H9 (cell line): ENCODE results near the gene ITM2C. TPM values are rescaled to one million over a fixed set of nuclear protein-coding genes. Genes with fewer than 3 reads are reported as not detected.

Source experiments
- DNase-seq: peaks from one replicate; pipeline ENCODE4 v3.0.0-alpha.2; 2017
- H2AFZ ChIP-seq: one replicate; pipeline ENCODE4 v1.6.1; 2013; ENCODE audit warnings: mild to moderate bottlenecking, low read length, control low read depth, moderate library complexity
- H2AK5ac ChIP-seq: 2 replicates; pipeline ENCODE4 v1.6.1; 2013; ENCODE audit warnings: low read length, control low read depth, mixed read lengths; ENCODE audit not compliant: insufficient read length
- H2BK120ac ChIP-seq: one replicate; pipeline ENCODE4 v1.6.1; 2013; ENCODE audit warnings: low read depth, mild to moderate bottlenecking, low read length, control low read depth, inconsistent platforms; ENCODE audit not compliant: poor library complexity, severe bottlenecking
- H2BK12ac ChIP-seq: 2 replicates; pipeline ENCODE4 v1.6.1; 2013; ENCODE audit warnings: low read length, control low read depth, mixed read lengths, low read depth; ENCODE audit not compliant: insufficient read length
- H2BK15ac ChIP-seq: 2 replicates; pipeline ENCODE4 v1.6.1; 2013; ENCODE audit warnings: low read depth, low read length, control low read depth
- H2BK20ac ChIP-seq: one replicate; pipeline ENCODE4 v1.6.1; 2013; ENCODE audit warnings: low read depth, mild to moderate bottlenecking, low read length, control low read depth, inconsistent platforms; ENCODE audit not compliant: poor library complexity, severe bottlenecking
- H2BK5ac ChIP-seq: 2 replicates; pipeline ENCODE4 v1.6.1; 2013; ENCODE audit warnings: low read length, control low read depth, mixed read lengths; ENCODE audit not compliant: insufficient read length
- H3K14ac ChIP-seq: 2 replicates; pipeline ENCODE4 v1.6.1; 2013; ENCODE audit warnings: low read length, control low read depth; ENCODE audit not compliant: insufficient read depth
- H3K18ac ChIP-seq: 2 replicates; pipeline ENCODE4 v1.6.1; 2013; ENCODE audit warnings: low read depth, mild to moderate bottlenecking, mixed read lengths, low read length, control low read depth; ENCODE audit not compliant: insufficient read length
- H3K23ac ChIP-seq: 2 replicates; pipeline ENCODE4 v1.6.1; 2013; ENCODE audit warnings: low read length, control low read depth, mixed read lengths, low read depth; ENCODE audit not compliant: insufficient read length
- H3K23me2 ChIP-seq: 2 replicates; pipeline ENCODE4 v1.6.1; 2013; ENCODE audit warnings: low read depth, mild to moderate bottlenecking, mixed read lengths, low read length, control low read depth; ENCODE audit not compliant: insufficient read length, poor library complexity, severe bottlenecking
- H3K27ac ChIP-seq: 2 replicates; pipeline ENCODE4 v1.5.1; 2013; ENCODE audit warnings: low read length, control low read depth, mixed read lengths, low read depth; ENCODE audit not compliant: insufficient read length
- H3K27me3 ChIP-seq: 2 replicates; pipeline ENCODE4 v1.6.1; 2013; ENCODE audit warnings: low read length, control low read depth, inconsistent platforms; ENCODE audit not compliant: insufficient read depth
- H3K4ac ChIP-seq: 2 replicates; pipeline ENCODE4 v1.6.1; 2013; ENCODE audit warnings: low read depth, mild to moderate bottlenecking, control low read depth, inconsistent platforms, low read length, moderate library complexity
- H3K4me1 ChIP-seq: 2 replicates; pipeline ENCODE4 v1.6.1; 2013; ENCODE audit warnings: low read length, control low read depth, inconsistent platforms; ENCODE audit not compliant: insufficient read depth
- H3K4me2 ChIP-seq: 2 replicates; pipeline ENCODE4 v1.6.1; 2013; ENCODE audit warnings: low read length, control low read depth, mixed read lengths; ENCODE audit not compliant: insufficient read length, insufficient read depth
- H3K56ac ChIP-seq: 2 replicates; pipeline ENCODE4 v1.6.1; 2013; ENCODE audit warnings: low read depth, mild to moderate bottlenecking, mixed read lengths, low read length, control low read depth; ENCODE audit not compliant: insufficient read length
- H3K79me1 ChIP-seq: 2 replicates; pipeline ENCODE4 v1.6.1; 2013; ENCODE audit warnings: low read depth, mild to moderate bottlenecking, moderate library complexity, low read length, control low read depth, inconsistent platforms; ENCODE audit not compliant: insufficient read depth, poor library complexity, severe bottlenecking
- H3K79me2 ChIP-seq: 2 replicates; pipeline ENCODE4 v1.6.1; 2013; ENCODE audit warnings: low read length, control low read depth, inconsistent platforms; ENCODE audit not compliant: insufficient read depth
- H3K9ac ChIP-seq: 2 replicates; pipeline ENCODE4 v1.6.1; 2013; ENCODE audit warnings: low read length, control low read depth, mixed read lengths; ENCODE audit not compliant: insufficient read length; ENCODE audit errors: extremely low read depth
- H3K9me3 ChIP-seq: one replicate; pipeline ENCODE4 v1.6.1; 2013; ENCODE audit warnings: low read depth, low read length, inconsistent platforms; ENCODE audit not compliant: control insufficient read depth
- H3T11ph ChIP-seq: one replicate; pipeline ENCODE4 v1.6.1; 2013; ENCODE audit warnings: mild to moderate bottlenecking, low read length, control low read depth, inconsistent platforms
- H4K20me1 ChIP-seq: one replicate; pipeline ENCODE4 v1.6.1; 2013; ENCODE audit not compliant: control insufficient read depth, insufficient read length, insufficient read depth
- H4K5ac ChIP-seq: 2 replicates; pipeline ENCODE4 v1.6.1; 2013; ENCODE audit warnings: low read depth, mild to moderate bottlenecking, mixed read lengths, low read length, control low read depth; ENCODE audit not compliant: insufficient read length
- H4K8ac ChIP-seq: replicated peaks from 2 replicates; pipeline ENCODE4 v1.6.1; 2013; ENCODE audit warnings: low read length, control low read depth, mixed read lengths, low read depth; ENCODE audit not compliant: insufficient read length
- H4K91ac ChIP-seq: 2 replicates; pipeline ENCODE4 v1.6.1; 2013; ENCODE audit warnings: low read depth, mild to moderate bottlenecking, moderate library complexity, mixed read lengths, low read length, control low read depth; ENCODE audit not compliant: insufficient read length
- H3K27ac Mint-ChIP-seq, 3 experiments: 2 replicates in 2 of 3; 3 replicates in 1 of 3; pipeline ENCODE4 v1.8.0; 2020 to 2021; ENCODE audit warnings: mixed read lengths in 3 of 3, mild to moderate bottlenecking in 1 of 3, moderate library complexity in 1 of 3
- H3K27me3 Mint-ChIP-seq: 2 replicates; pipeline ENCODE4 v1.8.0; 2021; ENCODE audit warnings: low read depth, mild to moderate bottlenecking, moderate library complexity, mixed read lengths
- H3K36me3 Mint-ChIP-seq, 3 experiments: 2 replicates in 2 of 3; 3 replicates in 1 of 3; pipeline ENCODE4 v1.8.0; 2020 to 2021; ENCODE audit warnings: low read depth in 3 of 3, mixed read lengths in 3 of 3; ENCODE audit not compliant: insufficient read depth in 1 of 3
- H3K4me1 Mint-ChIP-seq, 2 experiments: 2 replicates each; pipeline ENCODE4 v1.8.0; 2020; ENCODE audit warnings: mixed read lengths in 2 of 2
- H3K4me3 Mint-ChIP-seq, 2 experiments: 2 replicates in 1 of 2; 3 replicates in 1 of 2; pipeline ENCODE4 v1.8.0; 2020 to 2021; ENCODE audit warnings: mild to moderate bottlenecking in 2 of 2, mixed read lengths in 2 of 2, moderate library complexity in 1 of 2
- H3K9me3 Mint-ChIP-seq, 2 experiments: 2 replicates in 1 of 2; 3 replicates in 1 of 2; pipeline ENCODE4 v1.8.0; 2020; ENCODE audit warnings: mild to moderate bottlenecking in 2 of 2, mixed read lengths in 2 of 2, moderate library complexity in 1 of 2
- WGBS: extraction: QIAGEN DNeasy Blood & Tissue Kit; methylation state at CpG from one replicate; pipeline ENCODE4 v1.1.7; 2013; ENCODE audit warnings: missing lambda C conversion rate, low lambda C conversion rate, mixed read lengths; ENCODE audit not compliant: insufficient read length; ENCODE audit errors: extremely low coverage; 5-methylcytosine and 5-hydroxymethylcytosine counted together
- total RNA-seq: library from RNA; stranded (reverse); gene quantifications from 2 replicates; pipeline ENCODE4 v1.2.1, GENCODE V29; 2021
- TF ChIP-seq, protein P1 (sequence below): fragments of 200-600 bp; sonication (generic); conservative IDR thresholded peaks from 3 replicates; pipeline ENCODE4 v1.8.0; 2021; ENCODE audit warnings: antibody characterized with exemption, mild to moderate bottlenecking

ITM2C gene
- total RNA-seq, 1 experiment from 2014 or later: 297 TPM

- Histone ChIP-seq H3T11ph (no peak overlapping the region), H4K20me1 (no peaks in the 10 kb centered on the region), H3K23ac (no peak overlapping the region), H3K4me1 (no peaks in the 10 kb centered on the region), H3K79me1 (no peaks in the 10 kb centered on the region), H3K14ac (no peak overlapping the region), H2BK5ac (no peak overlapping the region), H4K8ac (no peak overlapping the region), H2BK15ac (no peak overlapping the region), H4K5ac (no peak overlapping the region), H4K91ac (no peak overlapping the region), H2AK5ac (no peak overlapping the region), H3K18ac (no peak overlapping the region), H3K23me2 (no peaks in the 10 kb centered on the region), H3K9ac (no peak overlapping the region), H3K4ac (no peak overlapping the region), H3K4me2 (no peak overlapping the region), H2BK120ac (no peak overlapping the region), H2BK20ac (no peak overlapping the region), H3K27ac (no peak overlapping the region), H3K56ac (no peak overlapping the region), H2BK12ac (no peak overlapping the region), H3K9me3 (no peaks in the 10 kb centered on the region), H3K79me2 (no peaks in the 10 kb centered on the region), H2AFZ (no peak overlapping the region), H3K27me3 (no peaks in the 10 kb centered on the region)
- H3K9me3 Mint-ChIP-seq: no peaks in the 10 kb centered on the region
- peak; percentile 11 for DNase-seq
- H3K27me3 Mint-ChIP-seq: peaks cover 11% of the 10 kb centered on the region
- WGBS: no CpG with 5 or more reads among the region's 3 CpGs
- H3K27ac Mint-ChIP-seq: no peak overlapping the region
- no peak overlapping the region for H3K4me3 Mint-ChIP-seq
- TF ChIP-seq, protein P1, sequence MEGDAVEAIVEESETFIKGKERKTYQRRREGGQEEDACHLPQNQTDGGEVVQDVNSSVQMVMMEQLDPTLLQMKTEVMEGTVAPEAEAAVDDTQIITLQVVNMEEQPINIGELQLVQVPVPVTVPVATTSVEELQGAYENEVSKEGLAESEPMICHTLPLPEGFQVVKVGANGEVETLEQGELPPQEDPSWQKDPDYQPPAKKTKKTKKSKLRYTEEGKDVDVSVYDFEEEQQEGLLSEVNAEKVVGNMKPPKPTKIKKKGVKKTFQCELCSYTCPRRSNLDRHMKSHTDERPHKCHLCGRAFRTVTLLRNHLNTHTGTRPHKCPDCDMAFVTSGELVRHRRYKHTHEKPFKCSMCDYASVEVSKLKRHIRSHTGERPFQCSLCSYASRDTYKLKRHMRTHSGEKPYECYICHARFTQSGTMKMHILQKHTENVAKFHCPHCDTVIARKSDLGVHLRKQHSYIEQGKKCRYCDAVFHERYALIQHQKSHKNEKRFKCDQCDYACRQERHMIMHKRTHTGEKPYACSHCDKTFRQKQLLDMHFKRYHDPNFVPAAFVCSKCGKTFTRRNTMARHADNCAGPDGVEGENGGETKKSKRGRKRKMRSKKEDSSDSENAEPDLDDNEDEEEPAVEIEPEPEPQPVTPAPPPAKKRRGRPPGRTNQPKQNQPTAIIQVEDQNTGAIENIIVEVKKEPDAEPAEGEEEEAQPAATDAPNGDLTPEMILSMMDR: no peak
- H3K36me3 Mint-ChIP-seq: no peaks in the 10 kb centered on the region
- peaks cover 2 to 3% of the 10 kb centered on the region in 2 experiments; a peak in 2 of 4 replicates for H3K4me1 Mint-ChIP-seq
Measured at GRCh38 chr2:230914886-230915285, 50.1 kb downstream of the ITM2C start.
